CD4-positive, alpha-beta T cell (primary cell): ENCODE data around the gene BRD1. TPM values are rescaled to one million over a fixed set of nuclear protein-coding genes. Genes with fewer than 3 reads are reported as not detected.
"Not testable (repeated sequence)": the region's sequence is repeated elsewhere in the genome, so short reads cannot be mapped to it uniquely, and the experiment has no call there.

Experiments used
- ATAC-seq: fragments of 200-7000 bp; cut with Tn5 transposase; one replicate; pipeline ENCODE4 v1.10.0; 2022; ENCODE audit warnings: mild to moderate bottlenecking; ENCODE audit not compliant: poor library complexity
- CTCF ChIA-PET: fragments of 350-600 bp; sonication (Branson Sonifier 250); formaldehyde crosslinking; loops from one replicate; lab custom pipeline; 2021; ENCODE audit warnings: antibody characterized with exemption, inconsistent platforms; lab: Charles Lee
- POLR2A ChIA-PET: fragments of 350-600 bp; sonication (Branson Sonifier 250); formaldehyde crosslinking; loops from one replicate; lab custom pipeline; 2021; ENCODE audit warnings: antibody characterized with exemption, inconsistent platforms; lab: Charles Lee
- DNase-seq, 14 experiments: peaks; one replicate each; pipeline ENCODE4 v3.0.0-alpha.2; 2013 to 2020; ENCODE audit warnings: mixed read lengths in 2 of 14
- H3K27ac ChIP-seq, 2 donors: one replicate each; pipeline versions ENCODE4 v1.5.1 to v1.7.0; 2013; ENCODE audit warnings: low read length in 2 of 2, low read depth in 1 of 2, mild to moderate bottlenecking in 1 of 2
- H3K27me3 ChIP-seq, 2 experiments: 1 replicate in 1 of 2; 2 replicates in 1 of 2; pipeline versions ENCODE4 v1.6.1 to v1.7.0; 2013; ENCODE audit warnings: low read length in 2 of 2, control low read depth in 1 of 2, mild to moderate bottlenecking in 1 of 2, moderate library complexity in 1 of 2; ENCODE audit not compliant: insufficient read depth in 2 of 2, control insufficient read depth in 1 of 2
- H3K36me3 ChIP-seq: one replicate; pipeline ENCODE4 v1.6.1; 2013; ENCODE audit warnings: low read length, control low read depth; ENCODE audit not compliant: insufficient read depth
- H3K4me1 ChIP-seq: one replicate; pipeline ENCODE4 v1.6.1; 2013; ENCODE audit warnings: low read length, control low read depth; ENCODE audit not compliant: insufficient read depth
- H3K4me3 ChIP-seq: one replicate; pipeline ENCODE4 v1.5.1; 2013; ENCODE audit warnings: mild to moderate bottlenecking, low read length, moderate library complexity
- H3K9me3 ChIP-seq, 2 experiments: 1 replicate in 1 of 2; 2 replicates in 1 of 2; pipeline versions ENCODE4 v1.6.1 to v1.7.0; 2013; ENCODE audit warnings: low read length in 2 of 2, mild to moderate bottlenecking in 2 of 2, control low read depth in 1 of 2, moderate library complexity in 1 of 2; ENCODE audit not compliant: control insufficient read depth in 1 of 2, insufficient read depth in 1 of 2
- H3K27ac Mint-ChIP-seq: one replicate; pipeline ENCODE4 v1.8.0; 2020; ENCODE audit warnings: mixed read lengths
- H3K27me3 Mint-ChIP-seq: one replicate; pipeline ENCODE4 v1.8.0; 2021; ENCODE audit warnings: mixed read lengths
- H3K36me3 Mint-ChIP-seq: one replicate; pipeline ENCODE4 v1.8.0; 2021; ENCODE audit warnings: low read depth, mixed read lengths
- H3K4me1 Mint-ChIP-seq: one replicate; pipeline ENCODE4 v1.8.0; 2021; ENCODE audit warnings: low read depth, mixed read lengths
- H3K4me3 Mint-ChIP-seq: one replicate; pipeline ENCODE4 v1.8.0; 2020; ENCODE audit warnings: mild to moderate bottlenecking, mixed read lengths
- H3K9me3 Mint-ChIP-seq: one replicate; pipeline ENCODE4 v1.8.0; 2020; ENCODE audit warnings: mixed read lengths
- CTCF ChIP-seq: fragments of 200-600 bp; IDR thresholded peaks from one replicate; pipeline ENCODE4 v1.8.0; 2022; ENCODE audit warnings: antibody characterized with exemption, mild to moderate bottlenecking
- intact Hi-C, 2 experiments: fragments of 100-400 bp; cut with DNase I in 1 of 2; cut with micrococcal nuclease in 1 of 2; formaldehyde crosslinking; loops; one replicate each; pipeline versions ENCODE4 v1.15.1 to v1.9.0; 2023 to 2025; cut with DNase I, micrococcal nuclease
- total RNA-seq, 174 experiments: library from RNA in 2 of 174; stranded (reverse) in 2 of 174; gene quantifications; one replicate each; pipeline ENCODE4 v1.2.3 and lab custom pipeline; 2021 to 2026

Gene BRD1
- total RNA-seq, 2 experiments from 2014 or later: 129 to 130 TPM

- peaks cover 77% of the 10 kb centered on the region for H3K4me1 ChIP-seq
- Mint-ChIP-seq H3K4me3 (peak overlapping the region; percentile 98), H3K27me3 (no peaks in the 10 kb centered on the region), H3K9me3 (no peaks in the 10 kb centered on the region), H3K36me3 (peaks cover 75% of the 10 kb centered on the region), H3K27ac (peak overlapping the region; percentile 97), H3K4me1 (peaks cover 47% of the 10 kb centered on the region)
- H3K9me3 ChIP-seq: no peaks in the 10 kb centered on the region
- POLR2A ChIA-PET: interaction anchor here (0.8 kb wide), 1 partner anchor 140 kb away, joined by 3 read pairs; no protein-coding TSS in a partner anchor
- H3K27ac ChIP-seq: no peak overlapping the region
- H3K27me3 ChIP-seq: no peaks in the 10 kb centered on the region
- ATAC-seq (no peak), DNase-seq (peak in 1 of 14 experiments; percentile 23)
- H3K36me3 ChIP-seq: peaks cover 62% of the 10 kb centered on the region
- intact Hi-C loops: no loop called here
- no peak for TF ChIP-seq CTCF
- CTCF ChIA-PET: no interaction called here
- no peak overlapping the region for H3K4me3 ChIP-seq
These were observed 4.2 kb downstream of the BRD1 start for GRCh38 chr22:49823289-49824045.

- H3K36me3 ChIP-seq: peaks cover 79% of the 10 kb centered on the region
These were observed 5.9 kb downstream of the BRD1 start for GRCh38 chr22:49821741-49822140.

GRCh38 chr22:49820984-49821383 lies 6.7 kb downstream of the BRD1 start:
- DNase-seq (no peak), ATAC-seq (no peak)
- peaks cover 69% of the 10 kb centered on the region for H3K4me1 Mint-ChIP-seq
- ChIA-PET CTCF (no interaction called here), POLR2A (interaction anchor here (1.0 to 1.7 kb wide), 2 partner anchors 13 to 33 kb away, joined by 5 read pairs; no protein-coding TSS in a partner anchor)
- peaks cover 96% of the 10 kb centered on the region for H3K36me3 Mint-ChIP-seq
- TF ChIP-seq CTCF: no peak
- H3K4me1 ChIP-seq: peaks cover 81% of the 10 kb centered on the region
- intact Hi-C loops: no loop called here
- no peaks in the 10 kb centered on the region for H3K27me3 ChIP-seq
- H3K4me3 ChIP-seq: no peak overlapping the region
- H3K9me3 ChIP-seq: no peaks in the 10 kb centered on the region
- peaks cover 85% of the 10 kb centered on the region for H3K36me3 ChIP-seq
- H3K27ac Mint-ChIP-seq: peak overlapping the region; percentile 27
- no peaks in the 10 kb centered on the region for H3K27me3 Mint-ChIP-seq
- H3K27ac ChIP-seq: no peak overlapping the region
- H3K9me3 Mint-ChIP-seq: no peaks in the 10 kb centered on the region
- no peak overlapping the region for H3K4me3 Mint-ChIP-seq

More at GRCh38 chr22:49821741-49822140, 5.9 kb downstream of the BRD1 start:
- DNase-seq: peak in 1 of 14 experiments; percentile 15
- H3K4me1 ChIP-seq: peaks cover 81% of the 10 kb centered on the region
- POLR2A ChIA-PET: interaction anchor here (1.7 kb wide), 1 partner anchor 33 kb away, joined by 5 read pairs; no protein-coding TSS in a partner anchor
- H3K27ac Mint-ChIP-seq, H3K9me3 ChIP-seq, ATAC-seq, H3K9me3 Mint-ChIP-seq, H3K27me3 Mint-ChIP-seq, H3K4me3 ChIP-seq, H3K27me3 ChIP-seq, CTCF ChIA-PET, intact Hi-C loops, H3K27ac ChIP-seq: not testable (repeated sequence)
- peak overlapping the region; percentile 15 for H3K4me3 Mint-ChIP-seq
- H3K4me1 Mint-ChIP-seq: peaks cover 64% of the 10 kb centered on the region
- H3K36me3 Mint-ChIP-seq: peaks cover 93% of the 10 kb centered on the region
